GM12875 (cell line): ENCODE results near the gene SLIT1.

Source experiments
- H3K4me3 ChIP-seq: one replicate; pipeline ENCODE4 v1.5.1; 2011; ENCODE audit warnings: low read depth, low read length, control low read depth
- CTCF ChIP-seq: IDR thresholded peaks from 2 replicates; pipeline ENCODE4 v1.5.1; 2011; ENCODE audit warnings: low read depth, mild to moderate bottlenecking, control low read depth, inconsistent platforms, low read length, moderate library complexity, borderline replicate concordance; ENCODE audit not compliant: insufficient read depth

The SLIT1 gene

GRCh38 chr10:97140902-97141745 is 44.6 kb downstream of the SLIT1 start:
- no peak for TF ChIP-seq CTCF
- no peak overlapping the region for H3K4me3 ChIP-seq

GRCh38 chr10:97140049-97140846 is 45.5 kb downstream of the SLIT1 start:
- no peak for TF ChIP-seq CTCF
- H3K4me3 ChIP-seq, result no peak overlapping the region

GRCh38 chr10:97139651-97140048 is 46.1 kb downstream of the SLIT1 start:
- no peak for TF ChIP-seq CTCF

GRCh38 chr10:97138846-97139245 is 46.9 kb downstream of the SLIT1 start:
- no peak for TF ChIP-seq CTCF
- H3K4me3 ChIP-seq, result no peak overlapping the region

More at GRCh38 chr10:97139651-97140048, 46.1 kb downstream of the SLIT1 start:
- H3K4me3 ChIP-seq, result no peak overlapping the region

- H3K4me3 ChIP-seq, result no peak overlapping the region
Observed at GRCh38 chr10:97138174-97138573, 47.6 kb downstream of the SLIT1 start.

GRCh38 chr10:97136756-97137155 is 49.0 kb downstream of the SLIT1 start:
- no peak for TF ChIP-seq CTCF
- no peak overlapping the region for H3K4me3 ChIP-seq

More at GRCh38 chr10:97138174-97138573, 47.6 kb downstream of the SLIT1 start:
- TF ChIP-seq CTCF, result no peak; the same call in 1 of the 2 replicates

DNA sequence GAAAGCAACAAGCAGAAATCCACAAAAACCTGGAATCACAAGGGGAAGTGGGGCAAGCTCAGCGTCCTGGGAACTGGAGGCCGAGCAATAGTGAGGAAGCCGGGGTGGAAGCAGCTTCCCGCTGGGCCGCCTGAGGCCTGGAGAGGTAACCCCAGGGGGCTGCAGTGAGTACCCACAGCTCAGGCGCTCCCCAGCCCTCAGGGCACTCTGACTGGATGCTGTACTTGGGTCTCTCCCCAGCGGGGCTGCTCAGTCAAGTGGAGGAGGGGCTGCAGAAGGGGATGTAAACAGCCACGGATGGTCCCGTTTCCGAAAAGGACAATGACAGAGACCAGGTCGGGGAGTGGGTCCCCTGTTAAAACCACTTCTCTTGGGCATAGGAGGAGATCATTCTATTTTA is 50.3 kb downstream of the SLIT1 start:
- no peak overlapping the region for H3K4me3 ChIP-seq
- no peak for TF ChIP-seq CTCF
